GM21360 (cell line): Measurements from ENCODE around the gene STK17B.
A peak's percentile ranks its signal among the peaks of the same experiment; 100 is the strongest.
"Not testable (repeated sequence)": the region's sequence is repeated elsewhere in the genome, so short reads cannot be mapped to it uniquely, and the experiment has no call there.

Experiments
- ATAC-seq: cut with Tn5 transposase; IDR thresholded peaks from one replicate; pipeline ENCODE4 v1.9.1; 2021; ENCODE audit warnings: mild to moderate bottlenecking, moderate library complexity; ENCODE audit not compliant: unreplicated experiment

The STK17B gene

DNA sequence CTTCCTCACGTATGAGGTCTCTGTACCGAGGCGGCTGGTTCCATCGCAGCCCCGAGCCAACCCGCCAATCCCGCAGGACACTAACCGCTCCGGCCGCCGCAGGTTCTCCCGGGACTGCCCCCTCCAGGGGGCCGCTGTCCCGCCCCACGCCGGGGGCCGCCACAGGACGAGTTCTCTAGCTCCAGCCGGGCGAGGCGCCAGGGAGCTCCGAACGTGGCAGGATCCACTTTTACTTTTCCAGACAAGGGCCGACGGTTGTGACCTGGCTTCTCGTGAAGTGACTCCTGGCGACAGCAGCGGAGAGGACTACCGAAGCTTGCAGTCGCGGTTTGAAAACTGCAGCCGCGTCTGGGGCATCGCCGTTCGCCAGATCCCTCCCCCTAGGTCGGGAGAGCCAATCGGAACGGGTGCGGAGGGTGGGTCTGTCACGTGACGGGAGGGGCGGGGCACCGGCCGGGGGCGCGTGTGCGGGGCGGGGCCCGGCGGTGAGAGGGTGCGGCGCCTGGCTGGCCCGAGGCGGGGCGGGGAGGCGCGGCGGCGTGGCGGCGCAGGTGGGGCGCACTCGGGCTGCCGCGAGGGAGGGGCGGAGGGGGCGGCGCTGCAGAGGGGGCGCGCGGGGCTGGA, at the start of gene STK17B:
Gene STK17B, minus strand, starts transcription at position 331 of the 624 bp plus-strand sequence. CDS start 8,195 bp downstream, outside the sequence.
- ATAC-seq, result peak; percentile 51

DNA sequence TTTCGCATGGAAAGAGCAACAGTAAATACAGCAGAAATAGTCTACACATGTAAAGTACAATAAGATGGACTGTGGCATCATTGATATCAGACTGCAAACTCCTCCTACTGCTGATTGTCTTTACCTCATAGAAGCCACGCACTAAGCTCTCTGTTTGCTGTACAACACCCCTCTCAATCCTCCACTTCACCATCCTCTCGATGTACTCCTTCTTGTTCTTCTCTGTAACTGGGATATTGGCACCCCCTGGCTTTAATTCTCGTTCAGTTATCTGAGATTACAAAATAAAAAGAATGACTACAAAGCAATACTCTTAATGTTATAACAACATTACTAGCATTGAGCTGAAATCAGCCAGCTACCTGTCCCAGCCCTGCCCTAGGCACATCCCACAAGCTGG, 49.3 kb upstream of the STK17B start:
- ATAC-seq, result no peak

DNA sequence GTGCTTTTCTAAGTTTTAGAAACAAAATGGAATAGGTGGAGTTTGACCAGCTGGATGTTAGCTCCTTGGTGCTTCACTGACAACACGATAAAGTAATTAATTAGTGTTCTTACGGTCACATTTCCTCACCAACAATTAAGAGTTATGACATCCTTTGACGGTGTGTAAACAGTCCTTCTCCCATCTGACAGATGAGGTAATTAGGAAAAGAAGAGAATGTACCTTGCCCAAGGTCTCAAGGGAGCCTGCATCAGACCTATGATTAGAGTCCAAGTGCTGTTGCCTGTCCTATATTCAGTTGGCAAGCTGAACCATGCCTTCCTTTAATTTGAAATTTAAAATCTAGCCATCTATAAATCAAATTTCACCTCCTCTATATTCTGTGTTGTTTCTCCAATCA, 48.3 kb upstream of the STK17B start:
- no peak for ATAC-seq

DNA sequence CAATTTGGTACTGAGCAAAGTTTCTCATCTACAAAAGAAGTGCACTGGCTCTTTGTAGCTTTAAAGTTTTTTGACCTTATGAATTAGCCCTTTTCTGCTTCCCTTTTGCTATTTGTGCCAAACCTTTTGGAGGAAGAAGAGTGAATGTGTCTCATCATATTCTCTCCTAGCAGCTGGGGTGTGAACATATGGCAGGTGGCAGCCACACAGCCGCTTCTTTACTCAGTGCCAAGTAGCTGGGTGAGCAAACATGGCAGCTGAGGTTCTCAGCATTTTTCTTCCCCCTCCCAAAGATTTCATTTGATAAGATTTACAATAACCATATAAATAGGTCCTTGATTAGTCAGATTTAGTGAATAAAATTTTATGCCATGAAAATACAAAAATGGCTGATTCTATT, 46.7 kb upstream of the STK17B start:
- no peak for ATAC-seq

DNA sequence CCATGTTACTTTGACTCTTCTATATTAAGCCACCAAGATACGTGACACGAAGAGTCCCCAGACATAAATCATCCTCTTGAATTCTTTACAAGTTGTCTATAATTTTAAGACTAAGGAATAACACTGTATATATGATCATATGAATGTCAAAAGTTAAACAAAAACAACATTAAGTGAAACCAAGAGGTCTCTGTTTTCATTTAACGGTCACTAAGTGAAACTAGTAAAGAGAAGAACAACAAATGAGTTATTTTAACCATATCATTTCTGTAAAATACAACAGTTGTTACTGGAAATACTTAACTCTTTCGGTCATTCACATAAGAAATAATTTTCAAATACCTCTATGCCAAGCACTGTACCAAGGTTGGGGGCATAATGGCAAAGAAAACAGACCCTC, 45.7 kb upstream of the STK17B start:
- ATAC-seq, result no peak

DNA sequence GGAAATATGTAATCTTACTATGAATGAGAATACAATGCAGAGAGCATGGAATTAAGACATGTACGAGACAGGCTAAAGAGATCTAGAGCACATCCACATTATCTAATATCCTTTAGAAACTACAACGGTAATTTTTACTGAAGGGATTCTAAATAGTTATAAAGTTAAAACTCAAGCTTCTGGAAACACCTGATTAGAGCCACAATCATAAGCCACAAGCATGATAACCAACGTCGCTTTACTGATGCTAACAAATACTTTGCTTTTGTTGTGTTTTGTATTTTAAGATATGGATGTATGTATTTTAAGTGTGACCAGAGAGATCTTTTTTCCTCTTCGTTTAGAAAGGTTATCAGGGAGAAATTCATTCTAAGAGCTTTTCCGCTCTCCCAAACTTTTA, 44.0 kb upstream of the STK17B start:
- no peak for ATAC-seq

DNA sequence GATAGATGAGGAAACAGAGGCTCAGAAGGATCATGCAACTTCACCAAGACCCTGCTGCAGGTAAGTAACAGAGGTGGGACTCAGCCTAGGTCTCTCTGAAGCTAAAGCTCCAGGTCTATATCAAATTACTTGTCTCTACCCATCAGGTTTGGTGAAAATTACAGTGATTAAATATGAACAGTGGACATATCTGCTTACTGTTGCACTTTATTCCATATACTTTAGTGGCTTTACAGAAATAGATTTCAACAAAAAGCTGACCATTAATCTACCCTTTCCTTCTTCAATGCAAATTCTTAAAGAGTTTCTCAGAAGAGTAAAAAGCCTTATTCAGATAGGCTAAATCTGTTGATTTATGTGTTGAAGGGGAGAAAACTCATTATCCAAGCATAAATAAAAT, 42.8 kb upstream of the STK17B start:
- no peak for ATAC-seq

DNA sequence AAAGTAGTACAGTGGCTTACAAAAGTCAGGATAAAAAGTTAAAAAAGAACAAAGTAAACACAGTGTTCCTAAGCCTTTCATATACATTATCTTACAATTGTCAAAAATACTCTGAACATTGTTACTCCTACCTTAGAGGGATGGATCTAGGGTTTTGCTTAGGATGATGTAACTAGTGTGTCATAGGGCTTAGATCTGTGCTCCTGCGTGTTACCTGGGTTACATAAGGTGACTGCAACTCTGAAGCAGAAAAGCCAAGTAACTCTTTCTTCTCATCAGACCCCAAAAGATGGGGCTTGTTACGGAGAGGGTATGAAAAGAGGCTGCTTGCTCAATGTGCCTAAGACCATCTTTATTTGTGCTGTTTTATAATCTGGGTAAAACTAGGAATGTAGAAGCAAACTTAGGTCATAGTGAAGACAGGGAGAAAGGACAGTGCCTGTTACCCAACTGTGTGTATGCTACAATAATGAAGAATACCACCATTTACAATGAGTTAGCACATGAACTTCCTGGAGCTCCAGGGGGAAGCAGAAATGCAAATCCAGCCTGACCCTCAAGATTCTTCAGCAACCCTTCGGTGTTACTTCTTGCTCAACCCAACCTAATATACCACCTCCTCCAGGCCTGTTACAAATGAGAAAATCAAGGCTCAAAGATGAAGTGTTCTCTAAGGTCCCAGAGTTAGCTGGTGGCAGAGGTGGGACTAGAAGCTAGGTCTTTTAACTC, 42.0 kb upstream of the STK17B start:
- ATAC-seq, result no peak

DNA sequence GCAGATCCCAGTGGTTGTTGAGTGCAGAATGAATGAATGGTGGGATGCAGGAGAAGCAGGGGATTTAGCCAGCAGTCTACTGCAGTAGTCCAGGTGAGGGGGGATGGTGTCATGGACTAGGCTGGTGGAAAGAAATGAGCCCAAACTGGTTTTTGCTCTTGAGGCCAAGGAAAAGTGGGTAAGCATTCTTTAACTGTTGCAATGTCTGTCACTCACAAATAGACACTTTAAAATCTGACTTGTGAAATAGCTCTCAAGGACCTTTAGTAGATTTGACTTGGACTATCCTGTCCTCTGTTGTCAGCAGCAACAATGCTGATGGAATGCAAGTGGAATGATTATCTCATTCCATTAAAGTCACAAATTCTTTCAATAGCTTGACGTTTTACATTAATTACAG, 37.5 kb upstream of the STK17B start:
- no peak for ATAC-seq

DNA sequence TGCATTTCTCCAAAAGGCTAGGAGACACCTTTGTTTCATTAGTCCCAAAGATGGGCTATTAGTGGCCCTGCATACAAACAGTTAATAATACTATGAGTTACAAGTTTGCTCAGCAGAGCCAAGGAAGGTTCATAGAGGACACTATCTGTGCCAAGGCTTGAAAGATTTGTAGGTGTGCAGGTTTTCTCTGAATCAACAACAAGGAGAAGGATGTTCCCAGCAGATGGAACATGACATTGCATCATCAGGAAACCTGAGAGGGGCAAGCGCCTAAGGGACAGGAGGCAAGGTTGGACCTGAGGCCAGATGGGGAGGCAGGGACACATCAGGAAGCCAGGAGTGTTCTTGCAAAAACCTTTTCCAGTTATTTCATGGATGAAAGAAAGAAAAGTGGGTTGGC, 35.4 kb upstream of the STK17B start:
- ATAC-seq, result no peak

DNA sequence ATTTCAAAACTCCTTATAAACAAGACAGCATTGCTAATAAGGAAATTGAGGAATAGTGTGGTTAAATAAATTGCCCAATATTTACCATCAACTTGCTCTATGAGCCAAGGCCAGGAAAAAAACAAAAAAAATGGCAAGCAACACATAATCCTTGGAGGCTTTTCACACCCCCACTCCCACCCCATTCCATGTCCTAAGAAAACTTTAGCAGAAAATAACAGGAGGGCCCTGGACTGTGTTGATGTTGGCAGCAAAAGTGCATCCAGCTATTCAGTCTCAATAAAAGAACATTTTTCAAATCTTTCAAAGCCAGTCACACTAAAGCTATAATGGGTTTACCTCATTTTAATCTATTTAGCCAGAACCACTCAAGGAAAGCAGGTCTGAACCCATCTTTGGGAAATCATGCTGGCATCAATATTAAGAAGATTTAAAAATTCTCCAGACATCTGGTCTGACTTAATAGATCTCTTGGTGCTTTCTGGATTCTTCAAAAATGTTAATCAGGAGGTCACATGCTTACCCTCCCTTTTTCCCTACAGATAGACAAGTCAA, 34.6 kb upstream of the STK17B start:
- ATAC-seq, result no peak

DNA sequence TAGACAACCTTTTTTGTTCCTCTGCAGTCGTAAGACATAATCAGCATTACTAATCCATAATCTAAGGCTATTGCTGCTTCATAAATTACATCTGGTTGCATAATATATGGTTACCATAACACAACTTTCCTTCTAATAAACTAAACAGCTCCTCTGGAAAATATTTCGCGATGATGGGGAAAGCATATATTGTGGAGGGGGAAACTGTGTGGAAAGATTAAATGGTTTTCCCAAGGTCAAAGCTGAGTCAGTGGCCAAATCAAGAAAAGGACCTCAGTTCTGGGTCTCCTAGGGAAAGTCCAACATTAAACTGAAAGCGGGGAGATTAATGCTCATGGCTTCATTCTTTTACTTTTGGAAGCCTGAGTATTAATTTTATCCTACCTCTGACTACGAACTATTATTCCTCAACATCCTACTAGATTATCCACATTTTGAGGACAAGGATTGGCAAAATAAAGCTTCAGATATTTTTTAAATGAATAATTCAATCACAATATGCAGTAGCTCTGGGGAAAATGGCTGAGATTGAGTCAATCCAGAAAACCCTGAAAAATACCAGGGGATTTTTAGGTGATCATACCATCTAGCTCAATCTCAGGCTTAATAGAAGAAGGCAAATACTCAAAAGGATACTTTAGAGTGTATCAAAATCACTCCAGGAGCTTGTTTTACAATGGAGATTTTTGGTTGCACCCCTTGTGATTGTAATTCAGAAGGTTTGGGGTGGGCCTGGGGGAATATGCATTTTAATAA, 33.8 kb upstream of the STK17B start:
- ATAC-seq, result no peak

DNA sequence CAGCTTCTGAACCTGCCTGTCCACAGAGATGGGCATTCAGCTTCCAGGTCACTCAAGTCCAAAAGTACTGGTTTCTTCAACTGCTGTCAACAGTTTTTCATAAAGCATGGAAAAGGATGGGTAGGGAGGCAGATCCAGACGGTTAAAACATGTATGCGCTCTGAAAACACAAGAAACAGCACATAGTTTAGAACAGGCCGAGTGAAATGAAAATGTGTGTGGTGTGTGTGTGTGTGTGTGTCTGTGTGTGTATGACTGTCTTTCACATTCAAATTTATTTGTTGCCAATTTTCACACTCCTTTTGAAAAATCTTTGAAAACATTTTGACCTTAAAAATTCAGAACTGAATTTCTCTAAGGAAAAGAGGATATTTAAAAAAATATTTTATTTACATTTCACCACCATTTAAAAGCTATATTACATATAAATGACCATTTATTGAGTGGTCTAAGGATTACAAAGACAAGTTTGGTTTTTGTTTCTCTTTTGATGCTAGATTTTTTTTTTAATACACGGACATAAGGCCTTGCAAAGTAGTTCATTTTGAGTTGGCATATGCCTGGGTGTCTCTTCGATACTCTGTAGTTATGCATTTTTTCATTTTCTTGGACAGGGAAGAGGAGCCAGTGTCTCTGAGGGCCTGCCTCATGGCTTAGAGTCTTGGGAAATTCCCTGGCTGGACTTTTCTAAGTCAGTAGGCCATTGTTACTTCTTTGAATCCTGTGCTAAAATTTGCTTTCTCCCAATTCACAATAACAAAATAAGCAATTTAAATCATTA, 30.0 kb upstream of the STK17B start:
- no peak for ATAC-seq

DNA sequence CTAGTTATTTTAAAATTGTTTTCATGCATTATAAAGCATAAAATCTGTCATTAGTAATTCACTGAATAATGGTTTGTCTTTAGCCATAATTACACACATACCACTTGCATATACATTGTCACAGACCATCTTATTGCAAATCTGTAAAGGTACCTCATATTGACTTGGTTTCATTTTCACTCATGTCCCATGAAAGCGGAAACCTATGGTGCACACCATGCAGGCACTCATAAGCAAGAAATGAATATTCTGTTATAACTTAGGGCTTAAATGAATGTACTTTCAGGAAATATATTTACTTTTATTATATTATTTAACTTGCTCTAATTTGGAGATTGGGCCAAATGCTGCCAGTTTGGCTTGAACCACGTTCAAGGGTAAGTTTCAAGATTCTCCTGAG, 29.2 kb upstream of the STK17B start:
- peak; percentile 96 for ATAC-seq

DNA sequence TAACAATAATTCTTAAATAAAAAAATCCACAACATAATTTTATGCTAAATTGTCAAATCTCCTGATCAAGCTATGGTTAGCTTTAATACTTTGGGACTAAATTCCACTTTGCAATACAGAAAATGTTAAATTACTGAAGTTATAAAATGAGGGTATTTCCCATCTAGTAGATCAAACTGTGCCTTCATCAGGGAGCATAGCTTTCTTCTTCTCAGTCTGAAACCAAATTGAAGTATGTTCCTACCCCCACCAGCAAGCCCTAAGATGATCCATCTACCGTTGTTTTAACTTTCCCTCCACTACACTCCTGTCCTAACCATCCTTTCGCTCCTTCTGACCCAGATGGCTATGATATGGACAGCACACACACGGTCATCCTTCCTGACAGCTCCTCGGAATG, 24.4 kb upstream of the STK17B start:
- ATAC-seq, result no peak

DNA sequence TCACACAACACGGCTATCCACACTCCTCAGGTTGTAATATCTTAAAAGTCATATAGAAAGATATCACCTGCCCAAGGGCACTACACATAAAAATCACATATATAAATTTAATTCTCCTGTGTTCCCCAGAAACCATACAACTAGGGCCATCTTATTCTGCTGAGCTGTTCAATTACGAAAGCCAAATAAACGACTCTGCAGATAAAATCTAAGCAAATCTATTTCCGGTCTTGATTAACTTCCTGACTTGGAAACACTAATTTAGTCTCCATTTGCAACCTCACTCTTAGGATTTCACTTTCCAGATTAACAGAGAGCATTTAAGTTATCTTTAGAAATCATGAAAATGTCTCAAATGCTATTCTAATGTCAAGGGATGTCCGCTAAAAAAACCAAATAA, 23.9 kb upstream of the STK17B start:
- ATAC-seq, result no peak

DNA sequence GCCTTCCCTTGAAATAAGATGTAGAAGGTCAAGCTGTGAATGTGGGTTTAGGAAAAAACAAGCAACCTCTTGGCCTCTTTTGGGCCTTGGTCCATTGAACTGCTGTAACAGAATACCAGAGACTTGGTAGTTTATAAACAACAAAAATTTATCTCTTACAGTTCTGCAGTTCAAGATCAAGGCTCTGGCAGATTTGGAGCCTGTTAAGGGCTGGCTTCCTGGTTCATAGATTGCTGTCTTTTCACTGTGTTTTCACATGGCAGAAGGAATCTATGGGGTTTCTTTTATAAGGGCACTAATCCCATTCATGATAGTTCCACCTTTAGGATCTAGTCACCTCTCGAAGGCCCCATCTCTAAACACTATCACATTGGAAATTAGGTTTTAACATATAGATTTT, 20.2 kb upstream of the STK17B start:
- ATAC-seq, result no peak

DNA sequence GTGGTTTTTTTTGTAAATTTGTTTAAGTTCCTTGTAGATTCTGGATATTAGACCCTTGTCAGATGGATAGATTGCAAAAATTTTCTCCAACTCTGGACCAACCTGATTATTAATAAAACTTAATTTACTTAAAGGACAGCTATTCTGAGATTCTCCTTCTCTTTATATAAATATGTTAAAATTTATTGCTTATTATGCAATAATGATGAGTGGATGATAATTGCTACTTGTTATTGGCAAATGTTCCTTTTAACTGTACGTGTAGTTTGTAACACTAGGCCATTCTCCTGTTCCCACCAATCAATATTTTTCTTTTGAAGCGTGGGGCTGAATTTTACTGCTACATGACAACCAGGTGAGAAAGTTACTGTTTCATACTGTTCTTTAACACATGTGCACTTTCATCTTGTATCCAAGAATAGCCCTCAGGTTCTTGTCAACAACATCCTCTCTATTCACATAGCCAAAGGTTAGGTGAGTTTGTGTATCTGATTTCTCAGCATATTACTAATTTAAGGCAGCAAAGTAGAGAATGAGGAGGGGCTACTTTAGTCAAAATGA, 16.6 kb upstream of the STK17B start:
- no peak for ATAC-seq

DNA sequence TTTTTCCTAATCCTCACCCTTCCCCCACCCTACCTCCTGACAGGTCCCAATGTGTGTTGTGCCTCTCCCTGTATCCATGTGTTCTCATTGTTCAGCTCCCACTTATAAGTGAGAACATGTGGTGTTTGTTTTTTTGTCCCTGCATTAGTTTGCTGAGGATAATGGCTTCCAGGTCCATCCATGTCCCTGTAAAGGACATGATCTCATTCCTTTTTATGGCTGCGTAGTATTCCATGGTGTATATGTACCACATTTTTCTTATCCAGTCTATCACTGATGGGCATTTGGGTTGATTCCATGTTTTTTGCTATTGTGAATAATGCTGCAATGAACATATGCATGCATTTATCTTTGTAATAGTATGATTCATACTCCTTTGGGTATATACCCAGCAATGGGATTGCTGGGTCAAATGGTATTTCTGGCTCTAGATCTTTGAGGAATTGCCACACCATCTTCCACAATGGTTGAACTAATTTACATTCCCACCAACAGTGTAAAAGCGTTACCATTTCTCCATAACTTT, 15.9 kb upstream of the STK17B start:
- ATAC-seq, result not testable (repeated sequence)

DNA sequence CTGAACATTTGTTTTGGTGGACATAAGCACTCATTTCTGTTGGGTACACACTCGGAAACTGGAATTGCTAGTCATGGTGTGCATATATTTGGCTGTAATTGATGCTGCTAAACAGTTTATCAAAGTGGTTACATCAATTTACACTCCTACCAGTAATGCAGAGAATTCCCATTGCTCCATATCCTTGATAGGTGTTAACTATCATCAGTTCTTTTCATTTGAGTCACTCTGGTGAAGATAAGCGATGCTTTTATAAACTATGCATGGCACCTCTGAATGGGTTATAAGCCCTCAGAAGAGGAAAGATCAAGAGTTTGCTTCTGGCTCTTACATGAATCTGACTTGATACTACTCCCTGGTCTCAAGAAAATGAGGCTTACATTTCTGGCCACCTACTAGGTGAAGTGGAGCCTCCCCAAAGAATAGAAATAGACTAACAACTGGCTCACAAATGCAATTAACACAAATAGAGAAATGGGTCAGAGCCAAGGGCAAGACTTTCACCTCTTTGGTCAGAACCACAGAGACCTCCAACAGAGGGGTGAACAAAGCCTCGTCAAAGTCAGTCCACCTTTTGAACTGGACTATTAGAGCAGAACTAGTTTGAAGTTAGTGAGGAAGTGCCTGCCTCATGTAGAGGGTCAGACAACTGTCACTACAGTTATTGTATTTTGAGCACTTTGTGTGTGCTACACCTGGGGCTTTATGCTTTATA, 15.0 kb upstream of the STK17B start:
- no peak for ATAC-seq
